K562 (cell line): ENCODE results near the gene CCDC106. TPM values are rescaled to one million over a fixed set of nuclear protein-coding genes. Genes with fewer than 3 reads are reported as not detected.

Experiments
- BCOR ChIP-seq: fragments of 450-650 bp; IDR thresholded peaks from 2 replicates; pipeline ENCODE4 v1.6.1; 2016
- CXXC5 ChIP-seq: fragments of 250-450 bp; sonication (Bioruptor Pico); IDR thresholded peaks from 2 replicates; pipeline ENCODE4 v1.8.0; 2022; ENCODE audit warnings: inconsistent platforms, mild to moderate bottlenecking, moderate library complexity
- HDAC3 ChIP-seq: fragments of 450-650 bp; IDR thresholded peaks from 2 replicates; pipeline ENCODE4 v1.6.1; 2018; ENCODE audit warnings: borderline replicate concordance, mild to moderate bottlenecking, moderate library complexity; ENCODE audit not compliant: partially characterized antibody
- HMGN3 ChIP-seq: IDR thresholded peaks from 2 replicates; pipeline ENCODE4 v1.6.1; 2011; ENCODE audit warnings: borderline replicate concordance, low read depth, mild to moderate bottlenecking, mixed read lengths, low read length; ENCODE audit not compliant: insufficient read length; ENCODE audit errors: extremely low read depth
- RBM25 ChIP-seq: fragments of 200-400 bp; formaldehyde crosslinking; IDR thresholded peaks from 2 replicates; pipeline ENCODE4 v1.6.1; 2018; ENCODE audit warnings: low read length, low read depth, moderate library complexity; ENCODE audit not compliant: severe bottlenecking
- ZBTB8A ChIP-seq: fragments of 450-650 bp; IDR thresholded peaks from 2 replicates; pipeline ENCODE4 v1.6.1; 2018; ENCODE audit warnings: mild to moderate bottlenecking, moderate library complexity; ENCODE audit not compliant: partially characterized antibody
- ZNF140 ChIP-seq: fragments of 250-450 bp; sonication (Bioruptor Pico); IDR thresholded peaks from 2 replicates; pipeline ENCODE4 v1.8.0; 2021; ENCODE audit warnings: moderate library complexity, mild to moderate bottlenecking, inconsistent platforms
- ZNF316 ChIP-seq: fragments of 450-650 bp; IDR thresholded peaks from 2 replicates; pipeline ENCODE4 v1.6.1; 2016
- ZNF431 ChIP-seq: sonication (generic); formaldehyde crosslinking; IDR thresholded peaks from 2 replicates; pipeline ENCODE4 v1.8.0; 2022; ENCODE audit warnings: mild to moderate bottlenecking, missing genetic modification reagents
- ZNF57 ChIP-seq: fragments of 450-650 bp; formaldehyde crosslinking; IDR thresholded peaks from 2 replicates; pipeline ENCODE4 v1.4.0; 2020; ENCODE audit warnings: mild to moderate bottlenecking, moderate library complexity
- ZZZ3 ChIP-seq: fragments of 450-650 bp; IDR thresholded peaks from 2 replicates; pipeline ENCODE4 v1.6.1; 2016; ENCODE audit warnings: antibody characterized with exemption, mild to moderate bottlenecking, moderate library complexity
- polyA plus RNA-seq, 8 experiments: library from polyadenylated mRNA; depleted of rRNA in 4 of 8; stranded (reverse) in 5 of 8; unstranded in 3 of 8; fragments of >200 nt; fragmentation: Nextera tagmentation in 2 of 8; fragmentation: Illumina TruSeq in 1 of 8; extraction: Ambion mirVana in 2 of 8; extraction: Trizol in 1 of 8; gene quantifications; 2 replicates each; pipeline versions ENCODE4 v1.2.1 to v1.2.3, GENCODE V29; 2011 to 2014; ENCODE audit warnings: inconsistent platforms in 1 of 8, missing spikeins in 1 of 8
- total RNA-seq, 7 experiments: library from RNA; depleted of rRNA in 6 of 7; stranded (reverse); fragments of >200 nt in 6 of 7; fragmentation: Illumina TruSeq in 2 of 7; extraction: Trizol in 2 of 7; gene quantifications; 2 replicates each; pipeline versions ENCODE4 v1.2.1 to v1.2.3, GENCODE V29; 2011 to 2021; ENCODE audit warnings: low replicate concordance in 1 of 7
- TF ChIP-seq, protein P1 (sequence below): fragments of 450-650 bp; IDR thresholded peaks from 2 replicates; pipeline ENCODE4 v1.7.0; 2016; ENCODE audit warnings: borderline replicate concordance
- TF ChIP-seq, protein P2 (sequence below), 2 experiments: fragments of 450-650 bp in 1 of 2; sonication (generic) in 1 of 2; formaldehyde crosslinking in 1 of 2; IDR thresholded peaks; 2 replicates each; pipeline versions ENCODE4 v1.7.1 to v1.9.0; 2016 to 2022; ENCODE audit warnings: inconsistent platforms in 1 of 2, mild to moderate bottlenecking in 1 of 2, missing genetic modification reagents in 1 of 2
- TF ChIP-seq, protein P3 (sequence below), 2 experiments: fragments of 200-800 bp in 1 of 2; sonication (Bioruptor generic) in 1 of 2; sonication (generic) in 1 of 2; formaldehyde crosslinking in 1 of 2; IDR thresholded peaks in 1 of 2; conservative IDR thresholded peaks in 1 of 2; 2 replicates each; pipeline versions ENCODE4 v1.5.0 to v1.6.1; 2016 to 2020; ENCODE audit warnings: missing compliant biosample characterization in 1 of 2, missing genetic modification characterization in 1 of 2, missing genetic modification reagents in 1 of 2

The CCDC106 gene
- total and polyA plus RNA-seq, 9 of the 15 experiments (the other 6 are each of a cell fraction or from before 2014, with no cell fraction given), result 0.10 to 27.5 (median 15.0) TPM; not detected in 1

DNA sequence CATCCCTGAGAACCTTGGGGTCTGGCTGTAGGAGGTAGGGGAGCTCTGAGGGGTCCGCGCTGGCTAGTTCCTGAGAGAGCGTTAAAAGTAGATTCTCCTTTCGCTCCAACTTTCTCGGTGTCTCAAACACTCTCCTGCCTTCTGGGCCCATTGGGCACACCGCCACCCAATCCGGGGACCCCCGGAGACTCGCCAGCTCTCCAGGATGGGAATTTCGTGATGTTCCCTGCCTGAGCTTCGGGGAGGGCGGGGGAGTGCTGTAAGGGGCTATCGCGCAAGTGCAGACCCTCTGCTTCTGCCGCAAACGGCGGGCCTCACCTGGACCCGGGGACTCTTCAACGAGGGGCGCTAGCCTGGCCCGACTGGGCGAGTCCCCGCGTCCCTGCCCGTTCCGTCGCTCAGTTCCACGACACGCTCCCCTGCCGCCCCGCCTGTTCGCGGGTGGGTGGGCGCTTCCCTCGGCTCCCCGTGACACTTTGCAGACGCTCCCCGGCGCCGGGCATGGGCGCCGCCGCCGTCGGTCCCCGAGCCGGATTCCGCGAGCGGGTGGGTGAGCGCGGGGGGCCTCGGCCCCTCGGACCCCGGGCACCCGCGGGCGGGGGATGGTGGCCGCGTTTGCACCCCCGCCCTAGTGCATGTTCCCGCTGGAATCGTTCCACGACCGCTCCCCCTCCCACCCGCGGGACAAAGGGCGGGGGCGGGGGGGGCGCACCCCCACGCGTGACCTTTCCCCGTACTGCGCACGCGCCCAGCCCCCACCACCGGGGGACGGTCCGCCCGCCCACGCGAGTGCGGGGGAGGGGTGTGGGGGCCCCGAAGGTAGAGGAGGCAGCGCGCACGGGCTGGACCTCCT lies at the start of gene CCDC106 (continued):
- TF ChIP-seq HDAC3 (no peak), ZNF57 (no peak), BCOR (no peak), ZNF316 (no peak), ZZZ3 (no peak), RBM25 (no peak), ZNF140 (CRISPR knock-in tag) (no peak), CXXC5 (peak; percentile 62), ZBTB8A (no peak), ZNF431 (CRISPR knock-in tag) (peak; percentile 66; the same call in 1 of the 2 replicates), HMGN3 (peak; percentile 53)
- TF ChIP-seq, protein P1, sequence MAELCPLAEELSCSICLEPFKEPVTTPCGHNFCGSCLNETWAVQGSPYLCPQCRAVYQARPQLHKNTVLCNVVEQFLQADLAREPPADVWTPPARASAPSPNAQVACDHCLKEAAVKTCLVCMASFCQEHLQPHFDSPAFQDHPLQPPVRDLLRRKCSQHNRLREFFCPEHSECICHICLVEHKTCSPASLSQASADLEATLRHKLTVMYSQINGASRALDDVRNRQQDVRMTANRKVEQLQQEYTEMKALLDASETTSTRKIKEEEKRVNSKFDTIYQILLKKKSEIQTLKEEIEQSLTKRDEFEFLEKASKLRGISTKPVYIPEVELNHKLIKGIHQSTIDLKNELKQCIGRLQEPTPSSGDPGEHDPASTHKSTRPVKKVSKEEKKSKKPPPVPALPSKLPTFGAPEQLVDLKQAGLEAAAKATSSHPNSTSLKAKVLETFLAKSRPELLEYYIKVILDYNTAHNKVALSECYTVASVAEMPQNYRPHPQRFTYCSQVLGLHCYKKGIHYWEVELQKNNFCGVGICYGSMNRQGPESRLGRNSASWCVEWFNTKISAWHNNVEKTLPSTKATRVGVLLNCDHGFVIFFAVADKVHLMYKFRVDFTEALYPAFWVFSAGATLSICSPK, result no peak
- TF ChIP-seq, protein P2, sequence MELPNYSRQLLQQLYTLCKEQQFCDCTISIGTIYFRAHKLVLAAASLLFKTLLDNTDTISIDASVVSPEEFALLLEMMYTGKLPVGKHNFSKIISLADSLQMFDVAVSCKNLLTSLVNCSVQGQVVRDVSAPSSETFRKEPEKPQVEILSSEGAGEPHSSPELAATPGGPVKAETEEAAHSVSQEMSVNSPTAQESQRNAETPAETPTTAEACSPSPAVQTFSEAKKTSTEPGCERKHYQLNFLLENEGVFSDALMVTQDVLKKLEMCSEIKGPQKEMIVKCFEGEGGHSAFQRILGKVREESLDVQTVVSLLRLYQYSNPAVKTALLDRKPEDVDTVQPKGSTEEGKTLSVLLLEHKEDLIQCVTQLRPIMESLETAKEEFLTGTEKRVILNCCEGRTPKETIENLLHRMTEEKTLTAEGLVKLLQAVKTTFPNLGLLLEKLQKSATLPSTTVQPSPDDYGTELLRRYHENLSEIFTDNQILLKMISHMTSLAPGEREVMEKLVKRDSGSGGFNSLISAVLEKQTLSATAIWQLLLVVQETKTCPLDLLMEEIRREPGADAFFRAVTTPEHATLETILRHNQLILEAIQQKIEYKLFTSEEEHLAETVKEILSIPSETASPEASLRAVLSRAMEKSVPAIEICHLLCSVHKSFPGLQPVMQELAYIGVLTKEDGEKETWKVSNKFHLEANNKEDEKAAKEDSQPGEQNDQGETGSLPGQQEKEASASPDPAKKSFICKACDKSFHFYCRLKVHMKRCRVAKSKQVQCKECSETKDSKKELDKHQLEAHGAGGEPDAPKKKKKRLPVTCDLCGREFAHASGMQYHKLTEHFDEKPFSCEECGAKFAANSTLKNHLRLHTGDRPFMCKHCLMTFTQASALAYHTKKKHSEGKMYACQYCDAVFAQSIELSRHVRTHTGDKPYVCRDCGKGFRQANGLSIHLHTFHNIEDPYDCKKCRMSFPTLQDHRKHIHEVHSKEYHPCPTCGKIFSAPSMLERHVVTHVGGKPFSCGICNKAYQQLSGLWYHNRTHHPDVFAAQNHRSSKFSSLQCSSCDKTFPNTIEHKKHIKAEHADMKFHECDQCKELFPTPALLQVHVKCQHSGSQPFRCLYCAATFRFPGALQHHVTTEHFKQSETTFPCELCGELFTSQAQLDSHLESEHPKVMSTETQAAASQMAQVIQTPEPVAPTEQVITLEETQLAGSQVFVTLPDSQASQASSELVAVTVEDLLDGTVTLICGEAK (IDR thresholded peaks at IDR 0.05), result no peak; the same call in 1 of the 2 replicates
- TF ChIP-seq, protein P2 (CRISPR knock-in tag; IDR thresholded peaks at IDR 0.05), result no peak
- TF ChIP-seq, protein P3, sequence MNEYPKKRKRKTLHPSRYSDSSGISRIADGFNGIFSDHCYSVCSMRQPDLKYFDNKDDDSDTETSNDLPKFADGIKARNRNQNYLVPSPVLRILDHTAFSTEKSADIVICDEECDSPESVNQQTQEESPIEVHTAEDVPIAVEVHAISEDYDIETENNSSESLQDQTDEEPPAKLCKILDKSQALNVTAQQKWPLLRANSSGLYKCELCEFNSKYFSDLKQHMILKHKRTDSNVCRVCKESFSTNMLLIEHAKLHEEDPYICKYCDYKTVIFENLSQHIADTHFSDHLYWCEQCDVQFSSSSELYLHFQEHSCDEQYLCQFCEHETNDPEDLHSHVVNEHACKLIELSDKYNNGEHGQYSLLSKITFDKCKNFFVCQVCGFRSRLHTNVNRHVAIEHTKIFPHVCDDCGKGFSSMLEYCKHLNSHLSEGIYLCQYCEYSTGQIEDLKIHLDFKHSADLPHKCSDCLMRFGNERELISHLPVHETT (CRISPR knock-in tag; conservative IDR thresholded peaks at IDR 0.05 in 1 of 2, IDR thresholded peaks at IDR 0.05 in 1 of 2), result 0 out of 4 replicates have a peak, but pooled peaks of 1 of the 2 experiments have one; percentile 38
